GM23338 (cell line): ENCODE data around the gene SIAE.

ENCODE experiments used
- CTCF ChIP-seq, 2 experiments: fragments of 200-600 bp in 1 of 2; sonication (generic) in 1 of 2; conservative IDR thresholded peaks; 2 replicates each; pipeline versions ENCODE4 v1.5.1 to v1.6.1; 2016 to 2017; ENCODE audit warnings: antibody characterized with exemption in 2 of 2, low read depth in 2 of 2, mild to moderate bottlenecking in 2 of 2, moderate library complexity in 1 of 2
- ETS1 ChIP-seq: IDR thresholded peaks from 2 replicates; pipeline ENCODE4 v1.6.1; 2016; ENCODE audit warnings: antibody characterized with exemption
- EZH2 ChIP-seq: fragments of 200-600 bp; sonication (generic); IDR thresholded peaks from one replicate; pipeline ENCODE4 v1.8.0; 2017; ENCODE audit warnings: antibody characterized with exemption, mild to moderate bottlenecking, low read depth; ENCODE audit not compliant: unreplicated experiment
- EZH2phosphoT487 ChIP-seq: fragments of 200-600 bp; sonication (generic); IDR thresholded peaks from one replicate; pipeline ENCODE4 v1.8.1; 2018; ENCODE audit warnings: antibody characterized with exemption; ENCODE audit not compliant: unreplicated experiment
- POLR2AphosphoS5 ChIP-seq: IDR thresholded peaks from 2 replicates; pipeline ENCODE4 v1.6.1; 2016; ENCODE audit warnings: antibody characterized with exemption, low read depth
- REST ChIP-seq: IDR thresholded peaks from one replicate; pipeline ENCODE4 v1.6.1; 2018; ENCODE audit warnings: antibody characterized with exemption; ENCODE audit not compliant: unreplicated experiment
- STAT1 ChIP-seq: IDR thresholded peaks from one replicate; pipeline ENCODE4 v1.6.1; 2016; ENCODE audit warnings: antibody characterized with exemption; ENCODE audit not compliant: unreplicated experiment
- ZNF114 ChIP-seq: fragments of 250-450 bp; sonication (Bioruptor Pico); IDR thresholded peaks from 2 replicates; pipeline ENCODE4 v1.5.0; 2020; ENCODE audit warnings: mild to moderate bottlenecking, moderate library complexity

- no peak for TF ChIP-seq POLR2AphosphoS5
- TF ChIP-seq EZH2: no peak
- no peak for TF ChIP-seq CTCF (conservative IDR thresholded peaks at IDR 0.05; ENCODE audit: low read depth in 2 of 2)
- TF ChIP-seq ETS1: no peak
- TF ChIP-seq STAT1: no peak
- TF ChIP-seq EZH2phosphoT487: no peak
- no peak for TF ChIP-seq REST
- no peak for TF ChIP-seq ZNF114 (CRISPR knock-in tag)
These were observed 37.6 kb downstream of the SIAE start for GRCh38 chr11:124635932-124636331.
